NCI-H748 (cell line): ENCODE data around the gene JAKMIP2.
A peak's percentile ranks its signal among the peaks of the same experiment; 100 is the strongest.

Source experiments
- DNase-seq: peaks from one replicate; lab custom pipeline; 2025; ENCODE audit not compliant: unreplicated experiment; lab: John Stamatoyannopoulos, UW

Gene JAKMIP2

DNA sequence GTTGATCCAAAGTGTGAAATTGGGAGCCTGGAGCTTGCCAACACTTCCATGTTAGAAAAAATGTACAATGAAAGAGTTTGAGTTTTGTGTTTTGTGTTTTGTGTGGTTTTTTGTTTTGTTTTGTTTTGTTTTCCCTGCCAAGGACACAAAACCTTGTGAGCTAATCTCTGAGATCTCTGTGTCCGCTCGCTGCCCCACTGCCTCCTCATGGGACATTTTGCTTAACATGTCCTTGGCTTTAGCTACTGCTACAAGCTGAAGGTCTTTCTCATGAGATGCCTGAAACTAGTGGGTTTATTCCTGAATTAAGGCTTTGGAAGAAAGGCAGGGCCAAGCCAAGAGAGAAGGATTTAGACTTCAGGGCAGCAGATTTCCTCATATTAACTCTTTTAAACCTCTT is 7.3 kb upstream of the JAKMIP2 start:
- DNase-seq = no peak

DNA sequence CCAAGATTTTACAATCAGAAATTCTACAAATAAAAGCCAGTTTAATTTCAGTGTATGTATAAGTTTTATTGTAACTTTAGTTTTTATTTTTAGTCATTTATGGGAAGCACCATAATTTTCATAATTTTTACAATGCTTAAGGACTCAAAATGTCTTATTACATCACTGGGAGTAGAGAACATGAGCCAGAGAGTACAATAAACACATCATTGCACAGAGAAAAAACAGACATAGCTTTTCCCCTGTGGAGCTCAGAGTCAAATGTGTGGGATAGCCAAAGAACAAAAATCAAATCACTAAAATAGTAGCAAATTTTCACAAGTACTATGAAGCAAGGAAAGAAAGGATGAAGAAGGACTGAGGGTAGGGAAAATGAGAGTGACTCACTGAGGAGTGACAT is 5.5 kb upstream of the JAKMIP2 start:
- no peak for DNase-seq

DNA sequence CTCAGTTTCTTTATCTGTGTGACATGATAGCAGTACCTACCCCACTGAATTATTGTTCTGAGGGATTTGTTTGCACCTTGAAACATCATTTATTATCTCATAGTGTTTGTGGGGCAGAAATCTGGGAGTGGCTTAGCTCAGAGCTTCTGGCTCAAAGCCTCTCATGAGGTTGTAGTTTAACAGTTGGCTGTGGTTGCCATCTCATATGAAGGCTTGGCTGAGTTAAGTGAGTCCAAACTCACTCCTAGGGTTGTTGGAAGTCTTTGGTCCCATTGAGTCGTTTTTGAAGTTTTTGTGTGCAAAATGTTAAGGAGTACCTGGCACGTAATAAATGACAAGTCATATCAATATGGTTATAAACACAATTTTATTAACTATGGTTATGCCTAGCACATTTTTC is 3.6 kb upstream of the JAKMIP2 start:
- no peak for DNase-seq

DNA sequence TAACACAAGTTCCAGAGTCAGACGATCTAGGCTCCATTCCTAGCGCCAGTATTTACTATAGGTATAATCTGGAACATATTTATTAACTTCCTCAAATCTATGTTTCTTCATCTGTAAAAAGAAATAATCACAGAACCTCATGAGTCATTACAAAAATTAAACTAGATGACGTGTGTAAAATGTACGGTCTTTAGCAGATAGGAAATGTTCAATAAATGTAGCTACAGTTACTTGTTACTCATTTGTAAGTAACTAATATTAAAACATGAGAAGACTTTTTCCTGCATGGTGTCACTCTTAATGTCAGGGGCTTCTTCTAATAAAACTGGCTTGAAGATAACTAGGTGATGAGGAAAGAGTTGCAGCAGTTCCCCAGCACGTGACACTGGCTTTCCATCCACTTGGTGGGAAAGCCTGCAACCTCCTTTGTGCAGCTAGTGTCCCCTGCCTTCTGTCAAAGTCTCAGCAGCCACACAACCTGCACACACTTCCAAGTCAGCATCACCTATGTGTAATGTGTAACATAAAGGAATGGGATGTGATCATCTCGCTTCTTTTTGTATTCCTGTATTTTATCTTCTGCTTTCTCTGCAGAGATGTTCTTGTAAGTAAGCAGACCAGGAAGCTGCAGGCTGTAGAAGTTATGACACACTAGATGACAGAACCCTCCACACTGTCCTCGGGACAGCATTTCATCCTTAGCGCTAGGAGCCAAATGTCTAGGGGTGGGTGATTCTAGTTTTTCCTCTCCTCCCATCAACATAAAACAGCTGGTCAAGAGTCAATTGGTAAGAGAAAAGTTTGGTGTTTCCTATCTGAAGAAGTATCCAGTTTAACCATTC is 1.8 kb upstream of the JAKMIP2 start:
- no peak for DNase-seq

DNA sequence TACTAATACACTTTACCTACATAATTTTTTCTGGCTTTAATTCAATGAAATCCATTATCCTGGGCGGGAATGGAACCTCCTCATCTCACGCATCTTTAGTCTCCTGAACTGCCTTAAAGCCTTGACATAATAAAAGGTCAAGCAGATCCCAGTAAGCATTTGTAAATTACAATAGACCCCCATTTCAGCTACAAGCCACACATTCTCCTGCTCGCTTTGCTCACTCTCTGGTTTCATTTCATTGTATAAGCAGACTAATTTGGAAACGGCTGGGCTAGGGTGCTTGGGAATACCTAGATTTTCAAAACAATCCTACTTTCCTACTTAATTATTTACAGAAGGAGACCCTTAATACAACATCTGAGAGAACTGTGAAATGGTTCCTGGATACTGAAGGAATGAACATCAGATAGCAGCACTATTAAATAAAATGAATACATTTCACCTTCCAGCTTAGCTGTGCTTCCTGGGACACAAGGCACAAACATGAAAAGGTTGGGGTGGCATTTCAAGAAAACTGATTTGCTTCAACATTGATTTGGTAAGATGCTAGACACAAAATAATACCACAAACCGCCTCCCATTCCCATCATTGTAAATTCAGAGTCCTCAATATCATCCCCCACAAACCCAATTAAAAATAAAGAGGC is 1.5 kb downstream of the JAKMIP2 start:
- DNase-seq = peak; percentile 23

DNA sequence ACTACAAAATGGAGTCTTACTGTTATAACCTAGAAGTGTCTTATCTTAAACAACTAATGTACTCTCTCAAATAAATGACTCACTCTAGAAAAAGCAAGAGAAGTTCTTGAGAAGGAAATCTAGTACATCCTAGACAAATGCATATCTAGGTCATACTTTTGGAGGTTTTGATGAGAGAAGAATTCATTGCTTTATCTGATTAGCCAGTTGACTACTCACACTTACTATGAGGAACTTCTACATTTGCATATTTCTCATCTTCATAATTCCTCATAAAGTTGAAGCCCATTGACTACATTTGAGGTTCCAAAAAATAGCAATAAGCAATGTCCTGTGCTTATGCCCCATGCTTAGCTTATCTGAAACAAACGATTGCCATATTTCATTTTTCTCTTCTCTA is 2.8 kb downstream of the JAKMIP2 start:
- DNase-seq = no peak

DNA sequence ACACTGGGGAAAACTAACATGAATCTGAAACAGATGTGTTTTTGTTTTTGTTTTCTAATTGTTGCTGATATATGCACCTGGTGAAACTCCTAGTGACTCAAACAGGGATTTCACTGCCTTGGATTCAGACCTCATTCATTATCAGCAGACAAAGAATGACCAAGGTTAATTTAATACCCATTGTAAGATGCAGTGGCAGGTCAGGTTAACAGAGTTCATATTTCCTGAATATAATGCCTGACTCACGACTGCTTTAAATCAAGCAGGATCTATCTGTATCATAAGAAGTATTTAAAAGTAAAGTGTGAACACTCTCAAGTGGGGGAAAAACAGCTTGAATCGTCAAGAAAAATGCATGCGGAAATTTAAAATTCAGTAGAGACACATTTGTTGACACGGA is 5.5 kb downstream of the JAKMIP2 start:
- DNase-seq = no peak

DNA sequence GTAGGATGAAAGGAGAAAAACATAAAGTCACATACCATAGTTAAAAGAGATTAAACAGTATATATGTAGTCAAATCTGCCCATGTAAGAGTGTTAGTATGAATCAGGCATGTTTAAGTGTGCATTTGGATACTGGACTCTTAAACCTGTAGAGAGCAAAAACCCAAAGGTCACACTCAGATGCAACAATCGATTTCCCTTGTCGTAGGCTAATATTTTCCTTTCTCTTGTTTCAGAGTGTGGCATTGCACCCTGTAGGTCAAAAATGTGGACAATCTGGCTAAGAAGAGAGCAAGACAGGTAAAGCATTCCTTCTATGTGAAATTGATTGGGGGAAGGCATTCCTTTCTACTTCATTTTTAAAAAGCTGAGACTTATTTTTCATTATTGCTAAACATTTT is 8.9 kb downstream of the JAKMIP2 start:
- no peak for DNase-seq

DNA sequence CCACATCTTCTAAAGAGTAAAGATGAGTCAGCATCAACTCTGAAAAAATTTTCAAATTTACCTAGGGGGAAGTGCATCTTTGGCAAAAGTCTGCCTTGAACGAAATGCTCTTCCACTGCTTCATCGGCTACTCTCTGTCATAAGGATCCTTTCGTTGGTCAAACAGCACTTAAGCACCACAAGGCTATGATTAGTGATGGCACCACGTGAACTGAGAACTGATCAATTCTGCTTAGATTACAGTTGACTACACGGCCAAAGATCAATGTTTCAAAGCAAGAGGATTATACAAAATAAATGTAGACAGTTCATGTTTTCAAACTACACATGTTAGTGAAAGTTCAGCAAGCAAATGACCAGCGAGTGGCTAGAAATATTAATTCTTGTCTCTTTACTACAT is 9.4 kb downstream of the JAKMIP2 start:
- DNase-seq = no peak

DNA sequence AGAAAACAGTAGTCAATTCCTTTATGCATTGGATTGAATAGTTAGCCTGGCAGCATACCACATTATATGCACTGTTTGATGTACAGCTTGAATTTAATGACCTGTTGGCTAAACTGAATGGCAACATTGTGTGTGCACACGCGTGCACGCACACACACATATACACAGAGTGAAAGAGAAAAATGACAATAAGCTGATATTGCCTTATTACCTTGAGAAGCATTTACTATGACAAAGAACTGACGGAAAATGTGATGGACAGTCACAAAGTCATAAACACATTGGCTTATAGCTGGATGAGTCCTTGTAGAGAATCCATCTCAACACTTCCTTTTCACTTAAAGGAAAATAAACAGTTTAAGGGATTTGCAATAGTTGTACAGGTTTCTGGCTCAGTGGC is 15.5 kb downstream of the JAKMIP2 start:
- DNase-seq = no peak

DNA sequence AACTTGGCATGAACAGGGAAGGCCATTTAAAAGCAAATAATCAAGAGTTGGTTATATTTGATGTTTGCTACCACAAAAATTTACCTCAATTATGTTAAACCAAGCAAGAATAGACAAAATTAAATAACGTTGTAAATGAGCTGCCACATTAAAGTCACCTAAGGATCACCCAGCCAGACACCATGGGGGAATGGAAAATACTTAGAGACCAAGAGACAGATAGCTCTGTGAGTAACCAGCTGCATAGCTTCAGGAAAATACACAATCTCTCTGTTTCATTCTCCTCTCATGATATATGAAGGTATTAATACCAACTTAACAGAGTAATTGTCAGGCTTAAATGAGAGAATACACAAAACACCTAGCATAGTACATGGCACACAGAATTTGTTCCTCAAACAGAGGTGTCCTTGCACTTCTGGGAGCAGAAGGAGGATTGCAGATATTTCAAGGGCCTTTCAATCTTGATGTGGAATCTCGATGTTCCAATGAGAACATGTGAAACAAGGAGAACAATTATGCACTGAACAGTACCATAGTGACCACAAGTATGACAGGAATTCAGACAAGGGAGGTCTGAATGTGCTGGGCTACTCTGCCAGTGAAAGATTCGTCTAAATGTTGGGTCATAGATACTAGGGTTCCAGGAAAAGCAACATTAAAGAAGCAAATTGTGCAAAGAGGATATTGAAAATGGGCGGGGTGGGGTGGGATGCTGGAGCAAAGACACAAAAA is 18.6 kb downstream of the JAKMIP2 start:
- DNase-seq = no peak

DNA sequence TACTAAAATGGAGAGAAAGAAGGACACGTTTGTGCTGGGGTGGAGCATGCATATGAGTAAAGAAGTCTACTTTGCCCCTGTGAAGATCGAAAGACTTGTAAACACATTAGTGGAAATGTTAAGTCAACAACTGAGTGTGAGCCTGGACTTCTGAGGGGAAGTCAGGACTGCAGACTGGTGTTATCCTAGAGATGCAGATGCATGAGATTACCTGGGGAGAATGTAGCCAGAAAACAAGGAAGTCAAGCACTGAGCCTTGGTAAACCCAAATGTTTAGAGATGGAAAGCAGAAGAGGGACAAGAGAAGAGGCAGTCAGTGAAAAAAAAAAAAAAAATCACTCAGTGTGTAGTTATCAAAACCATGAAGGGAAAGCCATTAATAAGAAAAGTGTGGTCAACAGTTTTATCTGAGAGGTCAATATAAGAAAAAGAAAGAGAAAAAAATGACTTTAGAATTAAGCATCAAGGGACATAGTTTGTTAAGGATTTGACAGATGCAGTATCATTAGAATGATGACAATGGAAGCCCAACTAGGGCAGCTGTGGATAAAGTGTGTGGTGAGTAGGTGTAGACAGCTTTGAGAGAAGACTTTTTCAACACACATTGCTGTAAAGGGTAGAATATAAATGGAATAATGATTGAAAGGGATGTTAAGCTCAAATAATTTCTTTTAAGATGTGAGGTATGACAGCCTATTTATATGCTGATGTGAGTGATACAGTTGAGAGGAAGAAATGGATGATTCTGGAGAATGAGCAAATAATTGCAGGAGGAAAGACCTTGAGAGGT is 22.2 kb downstream of the JAKMIP2 start:
- DNase-seq = peak; percentile 27

DNA sequence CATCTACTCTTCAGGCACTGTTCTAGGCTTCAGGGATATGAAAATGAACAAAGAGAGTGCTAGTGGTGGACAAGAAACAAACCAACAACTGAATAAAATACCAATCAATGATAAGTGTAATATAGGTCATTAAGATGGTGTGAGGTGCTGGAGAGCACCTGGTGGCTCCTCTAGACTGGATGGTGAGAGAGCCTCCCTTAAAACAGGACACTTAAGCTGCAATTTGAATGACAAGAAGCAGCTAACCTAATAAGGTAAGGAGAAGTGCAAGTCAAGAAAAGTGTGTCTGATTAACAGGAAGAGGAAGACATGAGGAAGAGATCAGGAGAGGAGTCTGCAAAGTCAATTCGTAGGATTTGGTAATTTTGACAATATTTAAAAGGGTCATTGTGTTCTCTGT is 23.1 kb downstream of the JAKMIP2 start:
- DNase-seq = no peak

DNA sequence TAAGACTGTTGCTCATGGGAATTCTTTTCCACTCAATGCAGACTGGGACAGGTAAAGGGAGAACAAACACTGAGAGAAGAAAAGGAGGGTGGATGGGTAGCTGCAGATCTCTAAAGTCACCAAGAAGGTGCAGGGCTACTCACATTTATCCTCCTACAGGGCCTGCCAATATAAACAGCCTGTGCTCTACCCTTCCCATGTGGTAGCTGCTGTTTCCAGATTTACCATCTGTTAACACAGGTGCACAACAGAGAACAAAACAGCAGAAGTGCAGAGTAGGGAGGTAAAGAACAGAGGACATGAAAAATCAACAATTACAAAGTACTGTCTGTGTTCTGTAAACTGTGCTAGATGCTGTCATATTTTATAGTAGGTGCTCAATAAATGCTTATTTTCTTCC is 26.0 kb downstream of the JAKMIP2 start:
- DNase-seq = no peak

DNA sequence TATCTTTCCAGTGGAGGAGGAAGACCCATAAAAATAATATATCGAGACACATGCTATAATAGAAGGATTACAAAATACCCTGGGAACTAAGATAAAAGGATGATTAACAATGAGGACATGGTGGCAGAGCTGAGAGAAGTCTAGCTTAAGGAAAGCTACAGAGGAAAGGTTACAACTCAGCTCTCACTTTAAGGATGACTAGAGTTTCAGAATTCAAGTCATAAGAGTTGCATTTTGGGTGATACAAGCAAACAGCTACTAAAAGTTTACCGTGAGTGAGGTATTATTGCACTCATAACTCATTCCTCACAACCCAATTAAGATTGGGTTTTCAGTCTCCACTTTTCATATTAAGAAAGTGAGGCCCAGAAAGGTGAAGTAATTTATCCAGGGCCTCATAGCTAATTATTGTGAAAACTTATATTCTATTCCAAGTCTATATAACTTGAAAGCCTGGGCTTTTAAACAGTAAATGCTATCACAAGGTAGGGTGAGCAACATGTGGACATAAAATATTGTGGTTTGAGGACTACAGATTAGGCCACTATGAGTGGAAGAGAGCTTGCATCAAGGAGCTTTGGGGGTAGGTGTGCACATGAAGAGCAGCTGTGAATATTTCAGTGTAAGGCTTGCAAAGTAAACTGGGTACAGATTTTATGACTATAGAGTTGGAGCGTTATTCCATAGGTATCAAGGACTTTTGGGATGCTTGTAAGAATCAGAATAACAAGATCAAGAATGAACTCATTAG is 28.0 kb downstream of the JAKMIP2 start:
- no peak for DNase-seq

DNA sequence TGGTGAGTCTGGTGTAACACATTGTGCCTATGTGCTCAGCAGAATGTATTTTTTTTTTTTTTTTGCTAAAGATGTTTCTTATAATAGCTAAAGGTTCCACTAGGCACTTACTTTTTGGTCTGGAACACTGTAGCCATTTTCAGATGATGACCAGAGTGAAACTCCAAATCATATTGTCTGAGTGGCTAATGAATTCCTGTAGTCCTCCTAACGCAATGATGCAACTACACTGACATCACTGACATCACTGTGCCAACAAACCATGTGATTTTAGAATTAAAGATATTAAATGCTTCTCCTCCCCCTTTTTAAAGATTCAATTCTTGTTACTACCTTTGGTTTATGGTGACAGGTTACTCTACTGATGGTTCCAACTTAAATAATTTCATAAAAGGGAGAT is 28.8 kb downstream of the JAKMIP2 start:
- DNase-seq = no peak

DNA sequence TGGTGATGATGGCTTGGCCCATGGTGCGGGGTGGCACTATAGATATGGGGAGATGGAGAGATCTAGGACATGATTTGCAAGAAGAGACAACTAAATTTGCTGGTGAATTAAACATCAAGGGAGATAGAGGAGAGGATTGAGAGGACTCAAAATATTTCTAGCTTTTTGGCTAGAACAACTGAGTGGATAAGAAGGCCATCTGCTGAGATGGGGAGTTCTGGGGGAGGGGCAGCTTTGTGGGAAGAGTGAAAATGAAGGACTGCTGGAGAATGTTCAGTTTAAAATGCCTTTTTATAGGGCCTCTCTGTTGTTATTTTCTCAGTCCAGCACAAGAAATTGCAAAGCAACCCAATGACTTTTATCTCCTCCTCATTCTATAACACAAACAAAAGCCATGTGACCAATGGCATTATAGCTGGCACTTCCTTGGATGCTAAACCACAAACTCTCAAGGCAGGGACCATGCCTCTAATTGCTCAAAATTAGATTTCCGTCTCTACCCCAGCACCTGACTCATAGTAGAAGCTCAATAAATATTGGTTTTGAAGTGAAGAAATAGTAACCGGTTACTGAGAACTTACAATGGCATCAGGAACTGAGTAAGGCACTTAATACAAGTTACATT is 29.8 kb downstream of the JAKMIP2 start:
- DNase-seq = no peak

DNA sequence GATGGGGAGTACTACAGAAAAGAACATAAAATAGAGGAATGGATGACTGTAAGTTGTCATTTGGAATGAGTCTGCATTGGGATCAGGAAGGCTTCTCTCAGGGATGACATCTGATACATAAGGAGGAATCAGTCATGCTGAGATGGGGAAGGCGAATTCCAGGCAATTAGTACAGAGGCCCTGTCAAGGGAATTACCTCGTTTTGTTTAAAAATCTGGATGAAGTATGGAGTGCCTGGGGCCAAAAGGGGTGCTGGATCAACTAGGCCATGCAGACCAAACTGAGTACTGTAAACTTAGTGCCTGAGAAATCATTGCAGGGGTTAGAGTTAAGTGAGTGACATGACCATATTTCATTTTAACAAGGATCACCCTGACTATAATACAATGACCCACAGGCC is 30.5 kb downstream of the JAKMIP2 start:
- DNase-seq = no peak

DNA sequence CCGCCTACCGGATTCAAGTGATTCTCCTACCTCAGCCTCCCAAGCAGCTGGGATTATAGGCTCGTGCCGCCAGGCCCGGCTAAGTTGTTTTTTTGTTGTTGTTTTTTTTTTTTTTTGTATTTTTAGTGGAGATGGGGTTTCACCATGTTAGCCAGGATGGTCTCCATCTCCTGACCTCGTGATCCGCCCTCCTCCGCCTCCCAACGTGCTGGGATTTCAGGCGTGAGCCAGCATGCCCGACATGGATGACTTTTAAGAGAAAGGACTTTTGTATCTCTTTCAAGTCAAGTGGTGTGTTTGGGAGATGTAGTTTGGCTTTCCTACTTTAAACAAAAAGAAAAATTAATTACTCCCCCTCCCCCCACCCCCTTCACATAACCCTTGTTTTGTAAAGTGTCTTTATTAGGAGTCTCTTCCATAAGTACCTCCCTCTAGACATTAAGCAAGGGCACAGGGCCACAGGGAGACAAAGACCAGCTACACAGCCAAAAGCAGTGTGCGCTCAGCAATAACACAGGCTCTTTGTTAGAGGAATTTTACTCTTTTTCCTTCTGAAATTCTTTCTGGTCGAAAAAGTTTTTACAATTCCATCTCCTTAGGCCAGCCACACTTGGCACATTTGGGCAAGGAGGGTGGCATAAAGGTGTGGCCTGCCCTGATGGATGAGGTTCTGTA is 31.2 kb downstream of the JAKMIP2 start:
- DNase-seq = peak; percentile 56

DNA sequence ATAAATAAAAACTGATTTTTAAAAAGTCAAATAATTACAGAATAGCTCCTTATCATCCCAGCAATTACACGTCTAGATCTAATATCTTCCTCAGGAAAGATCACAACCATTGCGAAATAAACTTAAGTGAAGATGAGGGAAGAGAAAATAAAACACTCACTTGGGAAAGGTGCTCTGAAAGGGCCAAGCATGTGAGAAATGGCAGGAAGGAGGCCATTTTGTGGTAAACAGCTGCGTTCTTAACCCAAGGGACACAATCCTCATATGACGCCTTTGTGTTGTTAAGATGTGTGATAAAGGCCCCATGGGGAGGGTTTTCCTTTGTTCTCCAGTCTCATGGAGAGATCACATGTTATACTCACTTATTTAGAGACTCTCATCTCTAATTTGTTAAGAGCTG is 32.5 kb downstream of the JAKMIP2 start:
- DNase-seq = peak; percentile 32
